ENCODE data around the gene SCYL1.

Gene SCYL1

DNA sequence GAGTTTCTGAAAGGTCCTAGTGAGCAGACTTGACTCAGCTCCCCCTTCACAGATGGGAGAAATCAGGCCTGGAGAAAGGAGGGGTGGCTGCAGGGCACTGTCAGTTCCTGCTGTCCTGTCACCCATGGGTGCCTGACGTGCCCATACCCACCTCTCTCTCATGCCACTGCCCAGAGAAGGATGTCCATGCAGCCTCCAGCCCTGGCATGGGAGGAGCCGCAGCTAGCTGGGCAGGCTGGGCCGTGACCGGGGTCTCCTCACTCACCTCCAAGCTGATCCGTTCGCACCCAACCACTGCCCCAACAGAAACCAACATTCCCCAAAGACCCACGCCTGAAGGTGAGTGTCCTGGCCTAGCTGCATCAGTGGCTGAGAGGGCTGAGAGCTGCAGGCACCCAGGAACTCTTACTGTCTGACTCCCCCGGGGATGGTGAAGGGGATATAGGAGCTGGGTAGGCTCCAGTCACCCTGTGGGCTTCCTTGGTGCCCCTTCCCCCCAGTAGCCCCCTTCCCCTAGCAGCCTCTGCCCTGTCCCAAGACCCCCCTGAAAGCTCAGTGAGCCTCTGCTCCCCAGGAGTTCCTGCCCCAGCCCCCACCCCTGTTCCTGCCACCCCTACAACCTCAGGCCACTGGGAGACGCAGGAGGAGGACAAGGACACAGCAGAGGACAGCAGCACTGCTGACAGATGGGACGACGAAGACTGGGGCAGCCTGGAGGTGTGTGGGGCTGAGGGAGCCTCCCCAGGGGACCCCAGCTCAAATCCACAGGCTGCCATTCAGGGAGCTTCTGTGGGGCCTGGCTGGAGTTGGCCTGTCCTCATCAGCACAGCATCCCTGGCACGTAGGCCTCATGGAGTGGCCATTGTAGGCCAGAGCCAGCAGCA, 11.8 kb downstream of the SCYL1 start:
- no peak for DNase-seq (ENCODE audit: low read depth in 2 of 2)

- no peak for DNase-seq (ENCODE audit: low read depth in 2 of 2)
Observed at GRCh38 chr11:65537296-65537597, 12.4 kb downstream of the SCYL1 start.

GRCh38 chr11:65537620-65538231, 12.8 kb downstream of the SCYL1 start:
- DNase-seq (ENCODE audit: low read depth in 2 of 2): no peak

- no peak for DNase-seq (ENCODE audit: low read depth in 2 of 2)
Observed at GRCh38 chr11:65538232-65538914, 13.5 kb downstream of the SCYL1 start.

DNA sequence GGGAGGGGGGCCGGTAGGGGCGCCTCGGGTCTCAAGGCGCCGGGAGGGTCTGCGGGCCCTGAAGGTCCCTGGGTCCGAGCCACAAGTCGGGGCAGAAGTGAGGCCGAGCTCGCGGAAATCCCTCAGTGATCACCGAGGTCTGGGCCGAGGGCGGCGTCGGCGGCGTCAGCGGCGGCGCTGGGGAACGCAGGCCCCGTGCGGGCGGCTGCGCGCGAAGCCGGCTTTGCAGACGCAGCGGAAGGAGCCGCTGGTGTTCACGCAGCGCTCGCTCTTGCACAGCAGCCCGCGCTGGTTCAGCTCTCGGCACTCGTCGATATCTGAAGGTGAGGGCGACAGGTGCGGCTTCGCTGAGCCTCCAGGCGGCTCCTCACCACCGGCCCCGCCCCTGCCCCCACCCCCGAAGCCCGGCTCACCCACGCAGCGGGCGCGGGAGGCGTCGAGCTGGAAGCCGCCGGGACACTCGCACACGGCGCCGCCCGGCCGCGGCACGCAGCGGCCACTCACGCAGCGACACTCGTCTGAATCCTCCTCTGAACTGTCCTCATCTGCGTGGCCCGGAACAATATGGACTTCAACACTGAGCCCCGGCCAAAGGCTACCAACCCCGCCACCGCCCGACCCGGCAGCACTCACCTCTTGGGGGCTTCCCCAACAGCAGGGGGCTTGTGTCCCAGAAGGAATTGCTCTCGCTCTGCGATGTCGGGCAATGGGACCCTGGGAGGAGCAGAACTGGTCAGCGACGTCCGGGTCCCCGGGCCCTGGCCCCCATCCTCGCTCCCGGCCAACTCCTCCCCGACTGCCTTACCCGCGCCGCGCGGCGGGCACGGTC, 14.2 kb downstream of the SCYL1 start:
- DNase-seq (ENCODE audit: low read depth in 2 of 2): no peak

DNA sequence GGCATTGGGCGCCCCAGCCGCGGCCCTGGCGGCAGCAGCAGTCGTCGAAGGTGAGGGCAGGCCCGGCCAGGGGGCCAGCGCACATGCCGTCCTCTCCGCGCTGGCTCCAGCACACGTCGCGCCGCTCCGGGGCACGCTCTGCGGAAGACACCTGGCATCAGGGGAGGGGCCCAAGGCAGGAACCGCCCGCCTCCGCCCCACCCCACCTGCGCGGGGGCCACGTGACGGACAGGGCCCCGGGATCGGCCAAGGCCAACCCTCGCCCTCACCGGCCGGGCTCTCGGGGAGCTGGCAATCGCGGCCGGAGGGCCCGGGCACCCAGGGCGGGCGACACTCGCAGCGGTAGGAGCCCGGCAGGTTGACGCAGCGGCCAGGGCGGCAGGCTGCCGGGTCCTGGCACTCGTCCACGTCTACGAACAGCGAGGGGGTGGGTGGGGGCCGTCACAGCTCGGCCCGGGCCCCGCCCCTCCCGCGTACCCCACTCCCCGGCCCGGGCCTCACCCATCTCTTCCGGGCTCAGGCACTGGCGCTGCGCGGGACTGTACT, 14.9 kb downstream of the SCYL1 start:
- no peak for DNase-seq (ENCODE audit: low read depth in 2 of 2)

DNA sequence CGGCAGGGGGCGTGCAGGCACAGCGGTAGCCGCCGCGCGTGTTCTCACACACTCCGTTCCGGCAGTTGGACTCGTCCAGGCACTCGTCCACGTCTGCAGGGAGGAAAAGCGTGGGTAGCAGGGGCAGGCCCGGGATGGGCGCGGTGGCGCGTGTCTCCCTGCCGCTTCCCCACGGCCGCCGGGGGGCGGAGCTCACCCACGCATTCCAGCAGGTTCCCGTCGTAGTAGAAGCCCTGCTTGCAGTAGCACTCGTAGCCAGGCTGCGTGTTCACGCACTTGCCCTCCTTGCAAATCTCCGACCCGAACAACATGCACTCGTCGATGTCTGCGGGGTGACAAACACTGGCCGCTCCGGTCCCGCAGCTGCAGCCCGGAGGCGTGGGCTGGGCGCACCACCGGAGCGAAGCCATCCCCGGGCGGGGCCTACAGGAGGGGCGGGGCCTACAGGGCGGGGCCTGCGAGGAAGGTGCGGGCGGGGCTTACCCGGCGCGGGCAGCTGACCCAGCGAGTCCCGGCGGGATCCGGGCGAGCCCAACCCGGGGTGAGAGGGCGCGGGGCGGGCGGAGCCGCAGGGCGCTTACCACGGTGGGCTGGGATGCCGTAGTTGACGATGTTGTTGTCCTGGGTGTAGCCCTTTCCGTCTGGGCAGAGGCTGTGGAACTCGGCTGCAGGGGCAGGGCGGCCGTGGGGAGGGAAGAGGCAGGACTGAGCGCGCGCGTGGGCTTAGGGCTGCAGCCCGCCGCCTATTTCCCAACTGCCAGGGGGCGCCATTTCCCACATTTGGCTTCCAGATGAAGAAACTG, 15.6 kb downstream of the SCYL1 start:
- DNase-seq (ENCODE audit: low read depth in 2 of 2): peak; percentile 80 to 81

- DNase-seq (ENCODE audit: low read depth in 2 of 2): no peak
Observed at GRCh38 chr11:65541093-65541982, 16.5 kb downstream of the SCYL1 start.

DNA sequence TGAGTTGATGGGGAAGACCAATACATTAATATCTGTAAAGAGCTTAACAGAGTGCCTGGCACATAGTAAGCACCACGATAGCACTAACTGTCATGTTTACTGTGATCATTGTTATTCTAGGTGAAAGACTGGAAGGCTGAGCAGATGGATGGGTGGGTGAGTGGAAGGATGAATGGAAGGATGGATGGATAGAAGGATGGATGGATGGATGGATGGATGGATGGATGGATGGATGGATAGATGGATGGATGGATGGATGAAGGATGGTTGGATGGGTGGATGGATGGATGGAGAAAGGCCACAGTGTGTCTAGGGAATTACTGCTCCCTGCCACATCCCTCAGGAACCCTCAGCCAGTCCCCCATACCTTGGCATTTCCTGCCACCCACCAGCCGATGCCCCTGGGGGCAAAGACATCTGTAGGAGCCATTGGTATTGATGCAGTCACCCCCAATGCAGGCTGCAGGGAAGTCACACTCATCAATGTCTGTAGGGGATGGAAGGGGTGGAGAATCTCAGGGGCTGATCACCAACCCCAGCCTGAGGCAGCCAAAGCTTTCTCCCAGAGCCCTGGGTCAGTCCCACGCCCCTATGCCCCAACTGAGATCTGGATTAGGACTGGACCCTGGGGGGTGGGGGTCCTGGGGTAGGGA, 18.0 kb downstream of the SCYL1 start:
- no peak for DNase-seq (ENCODE audit: low read depth in 2 of 2)

GRCh38 chr11:65545853-65546216, 21.0 kb downstream of the SCYL1 start:
- no peak for DNase-seq (ENCODE audit: low read depth in 2 of 2)

- DNase-seq (ENCODE audit: low read depth in 2 of 2): peak; percentile 95 to 99
Observed at GRCh38 chr11:65546217-65546958, 21.5 kb downstream of the SCYL1 start.

DNA sequence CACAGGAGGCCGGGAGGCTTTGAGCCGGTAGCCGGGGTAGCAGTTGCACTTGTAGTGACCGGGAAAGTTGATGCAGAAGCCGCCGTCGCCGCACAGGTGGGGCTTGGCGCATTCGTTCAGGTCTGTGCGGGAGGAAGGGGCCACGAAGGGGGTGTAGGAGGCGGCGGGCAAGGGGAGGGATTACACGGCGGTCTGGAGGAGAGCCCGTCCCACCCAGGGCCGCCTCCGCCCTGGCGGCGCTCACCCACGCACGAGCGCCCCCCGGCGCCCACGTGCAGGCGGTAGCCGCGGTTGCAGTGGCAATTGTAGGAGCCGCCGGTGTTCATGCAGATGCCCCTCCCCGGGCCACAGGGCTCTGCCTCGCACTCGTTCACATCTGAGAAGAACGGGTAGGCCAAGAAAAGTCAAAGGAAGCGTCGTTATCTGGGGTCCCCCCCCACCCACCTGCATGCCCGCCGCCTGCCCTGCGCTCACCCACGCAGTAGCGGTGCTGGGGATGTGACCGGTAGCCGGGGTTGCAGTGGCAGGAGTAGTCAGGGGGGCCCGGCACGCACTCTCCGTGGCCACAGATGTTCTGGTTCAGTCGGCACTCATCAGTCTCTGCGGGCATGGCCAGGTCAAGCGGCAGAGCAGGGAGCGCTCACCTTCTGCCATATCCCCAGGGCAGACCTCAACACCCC, 22.7 kb downstream of the SCYL1 start:
- no peak for DNase-seq (ENCODE audit: low read depth in 2 of 2)

DNA sequence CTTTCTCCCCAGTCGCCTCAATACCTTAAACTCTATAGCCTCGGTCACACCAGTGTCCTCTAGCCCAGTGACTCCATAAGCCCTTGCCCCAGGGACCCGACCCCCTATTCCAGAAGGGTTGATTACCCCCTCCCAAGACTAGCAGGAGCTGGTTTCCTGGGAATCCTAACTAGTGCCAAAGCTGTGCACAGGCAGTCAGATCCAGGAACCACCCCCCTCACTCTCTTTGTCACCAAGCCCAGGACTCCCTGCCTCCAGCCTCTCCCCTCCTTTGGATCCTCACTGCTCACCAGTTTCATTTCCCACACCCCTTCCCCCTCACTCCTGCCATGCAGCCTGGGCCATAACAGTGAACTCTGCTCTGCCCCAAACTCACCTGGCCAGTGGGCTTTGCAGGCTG, 23.5 kb downstream of the SCYL1 start:
- no peak for DNase-seq (ENCODE audit: low read depth in 2 of 2)

DNA sequence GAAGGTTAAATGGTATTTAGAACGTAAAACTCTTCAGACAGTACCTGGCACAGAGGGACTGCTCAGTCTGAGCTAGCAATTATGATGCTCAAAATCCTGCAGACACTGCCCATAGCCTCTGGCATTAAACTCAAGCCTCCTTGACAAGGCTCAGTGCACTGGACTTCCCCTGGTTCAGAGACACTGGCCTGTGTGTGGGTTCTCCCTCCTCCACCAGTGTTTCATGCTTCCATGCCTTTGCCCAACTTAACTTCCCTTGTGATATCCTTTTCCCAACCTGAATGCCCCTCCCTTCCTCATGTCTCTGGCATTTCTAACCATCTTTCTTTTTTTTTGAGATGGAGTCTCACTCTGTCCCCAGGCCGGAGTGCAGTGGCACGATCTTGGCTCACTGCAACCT, 24.2 kb downstream of the SCYL1 start:
- DNase-seq (ENCODE audit: low read depth in 2 of 2): no peak

DNA sequence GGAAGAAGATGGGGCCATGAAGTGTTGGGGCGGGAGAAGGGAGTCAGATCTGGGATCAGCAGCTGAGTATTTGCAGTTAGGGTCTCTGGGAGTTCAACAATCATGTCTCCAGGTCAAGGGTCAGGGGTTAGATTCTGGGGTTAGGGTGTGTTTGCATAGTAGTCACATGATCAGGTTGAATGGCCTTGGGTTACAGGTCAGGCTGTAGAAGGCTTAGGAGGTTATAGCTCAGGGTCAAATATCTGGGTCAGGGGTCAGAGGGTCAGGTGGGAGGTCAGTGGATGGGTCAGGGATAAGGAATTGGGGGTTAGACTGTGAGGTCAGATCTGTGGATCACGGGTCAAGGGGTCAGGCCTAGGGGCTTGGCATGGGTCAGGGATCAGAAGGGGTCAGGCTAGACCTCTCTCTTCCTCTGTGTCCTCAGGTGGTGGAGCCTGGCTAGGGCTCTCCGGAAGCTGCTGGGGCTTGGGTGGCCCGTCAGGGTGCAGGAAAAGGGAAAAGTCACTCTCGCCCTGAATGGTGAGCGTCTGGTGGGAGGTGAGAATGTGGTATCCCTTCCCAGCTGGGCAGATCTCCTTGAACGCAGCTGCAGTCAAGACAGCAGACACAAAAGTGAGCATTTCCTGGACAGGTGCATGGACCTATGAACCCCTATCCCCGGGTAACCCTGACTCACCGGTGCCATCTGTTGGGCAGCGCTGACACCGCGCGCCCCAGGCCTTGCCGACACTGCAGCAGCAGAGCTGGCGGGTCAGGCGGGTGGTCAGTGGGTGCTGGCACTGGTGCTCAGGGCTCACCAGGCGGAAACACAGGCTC, 26.9 kb downstream of the SCYL1 start:
- DNase-seq (ENCODE audit: low read depth in 2 of 2): peak in 1 of 2 donors; percentile 64

DNA sequence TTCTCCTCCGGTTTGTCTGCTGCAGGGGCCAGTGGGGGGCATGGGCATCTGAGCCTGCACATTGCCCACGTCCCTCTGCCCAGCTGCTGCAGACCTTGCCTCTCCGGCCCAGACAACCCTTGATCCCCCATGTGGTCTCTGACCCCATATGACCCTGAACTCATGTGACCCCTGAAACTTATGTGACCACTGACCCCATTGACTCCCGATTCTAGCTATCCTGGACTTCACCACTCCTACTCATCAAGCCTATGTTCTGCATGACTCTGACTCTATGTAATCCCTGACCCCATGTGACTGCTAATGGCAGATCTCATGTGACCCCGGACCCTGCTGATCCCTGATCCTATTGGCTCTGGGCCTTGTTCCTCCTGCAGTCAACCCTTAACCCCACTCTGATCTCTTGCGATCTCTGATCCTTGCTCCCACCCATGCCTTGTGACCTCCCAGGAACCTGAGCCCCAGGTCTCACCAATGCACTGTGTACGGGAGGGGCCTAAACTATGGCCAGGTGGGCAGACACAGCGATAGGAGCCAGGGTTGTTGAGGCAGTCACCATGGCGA, 27.6 kb downstream of the SCYL1 start:
- DNase-seq (ENCODE audit: low read depth in 2 of 2): no peak

Data from stimulated activated CD4-positive, alpha-beta T cell treated with anti-CD3 and anti-CD28 coated beads, Interleukin-15, amount 100 ng/mL, for 48 hours (primary cell).